ENCODE results near the gene MAPK10. TPM values are rescaled to one million over a fixed set of nuclear protein-coding genes. Genes with fewer than 3 reads are reported as not detected.

MAPK10 gene
- total RNA-seq, 1 donor from 2014 or later, result 123 TPM

DNA sequence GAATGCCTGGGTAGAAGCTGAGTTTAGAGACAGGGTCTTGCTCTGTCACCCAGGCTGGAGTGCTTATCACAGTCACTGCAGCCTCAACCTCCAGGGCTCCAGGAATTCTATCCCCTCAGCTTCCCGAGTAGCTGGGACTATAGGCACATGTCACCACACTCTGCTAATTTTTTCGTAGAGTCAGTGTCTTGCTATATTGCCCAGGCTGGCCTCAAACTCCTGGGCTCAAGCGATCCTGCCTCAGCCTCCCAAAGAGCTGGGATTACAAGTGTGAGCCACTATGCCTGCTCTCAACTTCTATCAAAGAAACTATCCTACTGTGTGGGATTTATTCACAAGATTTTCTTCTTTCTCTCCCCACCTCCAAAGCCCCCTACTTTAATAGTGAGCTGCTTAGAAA, 15.7 kb downstream of the MAPK10 start:
- intact Hi-C loops (cut with DNase I), result no loop called here
- no peak for DNase-seq (ENCODE audit: extremely low spot score in 2 of 2)
- Histone ChIP-seq H3K9me3 (no peaks in the 10 kb centered on the region), H3K4me3 (no peak overlapping the region), H3K27ac (no peak overlapping the region), H3K4me1 (peaks cover 7% of the 10 kb centered on the region), H3K36me3 (no peaks in the 10 kb centered on the region), H3K27me3 (no peaks in the 10 kb centered on the region)
- TF ChIP-seq POLR2A (IDR thresholded peaks at IDR 0.05) (no peak), POLR2AphosphoS5 (IDR thresholded peaks at IDR 0.05; ENCODE audit: insufficient read depth in 1 of 2, low read depth in 1 of 2) (no peak)
- TF ChIP-seq, protein P1, sequence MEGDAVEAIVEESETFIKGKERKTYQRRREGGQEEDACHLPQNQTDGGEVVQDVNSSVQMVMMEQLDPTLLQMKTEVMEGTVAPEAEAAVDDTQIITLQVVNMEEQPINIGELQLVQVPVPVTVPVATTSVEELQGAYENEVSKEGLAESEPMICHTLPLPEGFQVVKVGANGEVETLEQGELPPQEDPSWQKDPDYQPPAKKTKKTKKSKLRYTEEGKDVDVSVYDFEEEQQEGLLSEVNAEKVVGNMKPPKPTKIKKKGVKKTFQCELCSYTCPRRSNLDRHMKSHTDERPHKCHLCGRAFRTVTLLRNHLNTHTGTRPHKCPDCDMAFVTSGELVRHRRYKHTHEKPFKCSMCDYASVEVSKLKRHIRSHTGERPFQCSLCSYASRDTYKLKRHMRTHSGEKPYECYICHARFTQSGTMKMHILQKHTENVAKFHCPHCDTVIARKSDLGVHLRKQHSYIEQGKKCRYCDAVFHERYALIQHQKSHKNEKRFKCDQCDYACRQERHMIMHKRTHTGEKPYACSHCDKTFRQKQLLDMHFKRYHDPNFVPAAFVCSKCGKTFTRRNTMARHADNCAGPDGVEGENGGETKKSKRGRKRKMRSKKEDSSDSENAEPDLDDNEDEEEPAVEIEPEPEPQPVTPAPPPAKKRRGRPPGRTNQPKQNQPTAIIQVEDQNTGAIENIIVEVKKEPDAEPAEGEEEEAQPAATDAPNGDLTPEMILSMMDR (IDR thresholded peaks at IDR 0.05), result no peak

DNA sequence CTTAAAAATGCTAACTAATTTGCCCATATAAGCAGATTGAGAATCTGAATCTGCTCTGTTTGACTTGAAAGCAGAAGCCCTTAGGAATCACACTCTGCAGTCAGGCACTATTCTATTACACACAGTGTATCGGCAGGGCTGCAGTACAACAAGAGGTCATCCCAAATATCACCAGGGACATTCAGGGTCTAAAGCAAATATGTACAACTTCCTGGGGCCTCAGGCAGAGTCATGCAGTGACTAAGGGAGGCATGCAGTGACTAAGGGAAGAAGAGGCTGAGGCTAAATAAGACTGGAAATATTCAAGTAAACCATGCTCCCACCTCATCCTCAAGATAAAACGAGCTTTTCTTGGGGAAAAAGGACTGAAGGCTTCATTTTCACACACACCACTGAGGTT, 20.9 kb downstream of the MAPK10 start:
- no peak for TF ChIP-seq POLR2AphosphoS5 (IDR thresholded peaks at IDR 0.05; ENCODE audit: insufficient read depth in 1 of 2, low read depth in 1 of 2)
- TF ChIP-seq POLR2A (IDR thresholded peaks at IDR 0.05), result no peak
- TF ChIP-seq, protein P1 (IDR thresholded peaks at IDR 0.05), result no peak
- Histone ChIP-seq H3K27ac (peak overlapping the region; percentile 41), H3K4me3 (no peak overlapping the region), H3K9me3 (no peaks in the 10 kb centered on the region), H3K4me1 (peaks cover 18% of the 10 kb centered on the region), H3K36me3 (no peaks in the 10 kb centered on the region), H3K27me3 (no peaks in the 10 kb centered on the region)
- no peak for DNase-seq (ENCODE audit: extremely low spot score in 2 of 2)
- intact Hi-C loops (cut with DNase I), result no loop called here

GRCh38 chr4:86338521-86338920, 21.3 kb downstream of the MAPK10 start:
- H3K4me3 ChIP-seq, result no peak overlapping the region
- intact Hi-C loops (cut with DNase I), result no loop called here
- DNase-seq (ENCODE audit: extremely low spot score in 2 of 2), result no peak
- peak overlapping the region; percentile 41 for H3K27ac ChIP-seq
- TF ChIP-seq POLR2AphosphoS5 (IDR thresholded peaks at IDR 0.05; ENCODE audit: insufficient read depth in 1 of 2, low read depth in 1 of 2) (no peak), POLR2A (IDR thresholded peaks at IDR 0.05) (no peak)
- TF ChIP-seq, protein P1 (IDR thresholded peaks at IDR 0.05), result no peak
- H3K27me3 ChIP-seq, result no peaks in the 10 kb centered on the region
- peaks cover 18% of the 10 kb centered on the region for H3K4me1 ChIP-seq
- no peaks in the 10 kb centered on the region for H3K9me3 ChIP-seq
- H3K36me3 ChIP-seq, result no peaks in the 10 kb centered on the region

DNA sequence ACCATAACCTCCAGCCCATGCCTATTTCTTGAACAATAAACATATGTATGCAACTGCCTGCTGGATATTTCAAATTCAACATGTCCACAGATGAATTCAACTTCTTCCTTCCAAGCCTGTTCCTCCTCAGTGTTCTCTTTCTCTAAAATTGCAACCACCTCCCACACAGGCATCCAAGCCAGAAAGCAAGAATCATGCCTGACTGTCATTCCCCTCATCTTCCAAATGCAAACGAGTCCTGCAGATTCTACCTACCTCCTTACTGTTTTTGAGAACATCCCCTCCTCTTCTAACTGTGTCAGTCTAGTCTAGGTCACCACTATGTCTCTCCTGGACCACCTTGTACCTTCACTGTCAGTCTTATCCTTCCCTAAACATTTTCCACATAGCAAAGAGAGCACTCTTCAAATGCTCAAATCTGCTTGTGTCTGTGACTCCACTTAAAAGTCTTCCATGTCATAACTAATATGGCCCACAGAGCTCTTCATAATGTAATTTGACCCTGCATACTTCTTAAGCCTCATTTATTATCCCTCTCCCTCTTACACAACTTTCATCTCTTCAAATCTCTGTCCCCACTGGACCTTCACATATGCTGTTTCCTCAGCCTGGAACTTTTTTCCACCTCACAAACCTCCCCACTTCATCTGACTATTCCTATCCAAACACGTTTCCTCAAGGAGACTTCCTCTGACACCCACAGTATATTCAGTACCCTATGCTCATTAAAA, 25.7 kb downstream of the MAPK10 start:
- no peak overlapping the region for H3K27ac ChIP-seq
- intact Hi-C loops (cut with DNase I), result no loop called here
- H3K27me3 ChIP-seq, result no peaks in the 10 kb centered on the region
- H3K4me1 ChIP-seq, result peaks cover 26% of the 10 kb centered on the region
- H3K9me3 ChIP-seq, result no peaks in the 10 kb centered on the region
- TF ChIP-seq, protein P1 (IDR thresholded peaks at IDR 0.05), result no peak
- TF ChIP-seq POLR2A (IDR thresholded peaks at IDR 0.05) (no peak), POLR2AphosphoS5 (IDR thresholded peaks at IDR 0.05; ENCODE audit: insufficient read depth in 1 of 2, low read depth in 1 of 2) (no peak)
- no peaks in the 10 kb centered on the region for H3K36me3 ChIP-seq
- H3K4me3 ChIP-seq, result no peak overlapping the region
- no peak for DNase-seq (ENCODE audit: extremely low spot score in 2 of 2)

- Histone ChIP-seq H3K4me3 (no peak overlapping the region), H3K9me3 (no peaks in the 10 kb centered on the region), H3K27ac (no peak overlapping the region), H3K4me1 (peaks cover 18% of the 10 kb centered on the region), H3K27me3 (no peaks in the 10 kb centered on the region), H3K36me3 (no peaks in the 10 kb centered on the region)
- no peak for DNase-seq (ENCODE audit: extremely low spot score in 2 of 2)
- intact Hi-C loops (cut with DNase I), result no loop called here
- TF ChIP-seq POLR2AphosphoS5 (IDR thresholded peaks at IDR 0.05; ENCODE audit: insufficient read depth in 1 of 2, low read depth in 1 of 2), result no peak
- TF ChIP-seq, protein P1 (IDR thresholded peaks at IDR 0.05), result no peak
Measured at GRCh38 chr4:86333236-86333635, 26.6 kb downstream of the MAPK10 start.
